Liver (tissue), 9 donors: Measurements from ENCODE around the gene MED12L. TPM values are rescaled to one million over a fixed set of nuclear protein-coding genes. Genes with fewer than 3 reads are reported as not detected.

ENCODE experiments used
- DNase-seq: peaks from one replicate; pipeline ENCODE4 v3.0.0-alpha.2; 2017; ENCODE audit warnings: low spot score
- H3K27ac ChIP-seq, 2 donors: one replicate each; pipeline ENCODE4 v1.7.0; 2013; ENCODE audit warnings: inconsistent platforms in 2 of 2, low read length in 2 of 2, control low read depth in 1 of 2, low read depth in 1 of 2, mild to moderate bottlenecking in 1 of 2
- H3K27me3 ChIP-seq, 4 donors: one replicate each; pipeline versions ENCODE4 v1.6.1 to v1.7.0; 2013; ENCODE audit warnings: low read length in 3 of 4, inconsistent platforms in 1 of 4, mild to moderate bottlenecking in 1 of 4, moderate library complexity in 1 of 4; ENCODE audit not compliant: control insufficient read depth in 4 of 4, insufficient read depth in 4 of 4
- H3K36me3 ChIP-seq, 4 donors: one replicate each; pipeline versions ENCODE4 v1.6.1 to v1.7.0; 2013; ENCODE audit warnings: low read length in 3 of 4, mild to moderate bottlenecking in 3 of 4, low read depth in 1 of 4, moderate library complexity in 1 of 4; ENCODE audit not compliant: control insufficient read depth in 4 of 4, insufficient read depth in 3 of 4
- H3K4me1 ChIP-seq, 4 donors: one replicate each; pipeline versions ENCODE4 v1.6.1 to v1.7.0; 2013; ENCODE audit warnings: low read length in 3 of 4, mild to moderate bottlenecking in 3 of 4, moderate library complexity in 1 of 4; ENCODE audit not compliant: control insufficient read depth in 4 of 4, insufficient read depth in 4 of 4
- H3K4me3 ChIP-seq, 3 donors: one replicate each; pipeline versions ENCODE4 v1.6.1 to v1.7.0; 2013; ENCODE audit warnings: low read length in 3 of 3, control low read depth in 1 of 3, low read depth in 1 of 3, mild to moderate bottlenecking in 1 of 3
- H3K9ac ChIP-seq, 2 donors: one replicate each; pipeline ENCODE4 v1.7.0; 2013; ENCODE audit warnings: low read length in 2 of 2, mild to moderate bottlenecking in 2 of 2, moderate library complexity in 2 of 2, control low read depth in 1 of 2, low read depth in 1 of 2
- H3K9me3 ChIP-seq, 4 donors: one replicate each; pipeline versions ENCODE4 v1.6.1 to v1.7.0; 2013; ENCODE audit warnings: low read length in 3 of 4; ENCODE audit not compliant: control insufficient read depth in 4 of 4
- EGR1 ChIP-seq, 2 donors: IDR thresholded peaks; 2 replicates each; pipeline ENCODE4 v1.6.1; 2016 to 2018; ENCODE audit warnings: antibody characterized with exemption in 2 of 2, low read depth in 2 of 2
- FOXA1 ChIP-seq: IDR thresholded peaks from 2 replicates; pipeline ENCODE4 v1.6.1; 2016; ENCODE audit warnings: antibody characterized with exemption
- FOXA2 ChIP-seq: IDR thresholded peaks from 2 replicates; pipeline ENCODE4 v1.6.1; 2016; ENCODE audit warnings: antibody characterized with exemption
- HNF4A ChIP-seq, 2 donors: conservative IDR thresholded peaks; 2 replicates each; pipeline ENCODE4 v1.6.1; 2016; ENCODE audit warnings: antibody characterized with exemption in 2 of 2, mild to moderate bottlenecking in 2 of 2
- HNF4G ChIP-seq: IDR thresholded peaks from 2 replicates; pipeline ENCODE4 v1.6.1; 2016; ENCODE audit warnings: antibody characterized with exemption
- JUND ChIP-seq, 2 donors: IDR thresholded peaks; 2 replicates each; pipeline ENCODE4 v1.6.1; 2016; ENCODE audit warnings: antibody characterized with exemption in 2 of 2
- NR2F2 ChIP-seq: IDR thresholded peaks from 2 replicates; pipeline ENCODE4 v1.6.1; 2016; ENCODE audit warnings: antibody characterized with exemption
- RXRA ChIP-seq, 2 donors: IDR thresholded peaks; 2 replicates each; pipeline ENCODE4 v1.6.1; 2017 to 2018; ENCODE audit warnings: antibody characterized with exemption in 2 of 2, mild to moderate bottlenecking in 1 of 2
- SP1 ChIP-seq: IDR thresholded peaks from 2 replicates; pipeline ENCODE4 v1.6.1; 2018; ENCODE audit warnings: antibody characterized with exemption, mild to moderate bottlenecking
- WGBS: extraction: QIAGEN DNeasy Blood & Tissue Kit; methylation state at CpG from one replicate; pipeline ENCODE4 v1.1.7; 2013; 5-methylcytosine and 5-hydroxymethylcytosine counted together
- polyA plus RNA-seq, 2 donors: library from polyadenylated mRNA; stranded (reverse) in 1 of 2; unstranded in 1 of 2; fragments of 200-250 nt in 1 of 2; fragments of >200 nt in 1 of 2; fragmentation: Nextera tagmentation in 1 of 2; extraction: Ambion mirVana in 1 of 2; gene quantifications; one replicate each; pipeline versions ENCODE4 v1.2.1 to v1.2.3, GENCODE V29; 2013 to 2015
- total RNA-seq, 2 donors: library from RNA; depleted of rRNA; stranded (reverse); fragments of >200 nt; gene quantifications; one replicate each; pipeline ENCODE4 v1.2.3, GENCODE V29; 2014
- TF ChIP-seq, protein P1 (sequence below): IDR thresholded peaks from 2 replicates; pipeline ENCODE4 v1.6.1; 2016; ENCODE audit warnings: antibody characterized with exemption
- TF ChIP-seq, protein P2 (sequence below): IDR thresholded peaks from 2 replicates; pipeline ENCODE4 v1.6.1; 2016; ENCODE audit warnings: antibody characterized with exemption, mild to moderate bottlenecking
- TF ChIP-seq, protein P3 (sequence below): IDR thresholded peaks from 2 replicates; pipeline ENCODE4 v1.6.1; 2016; ENCODE audit warnings: antibody characterized with exemption
- donor health status: healthy.
- donor health status: healthy.
- donor health status: healthy.
- donor health status: healthy.
- donor health status: healthy.

The MED12L gene
- total and polyA plus RNA-seq, 4 donors: 0.02 to 2.1 (median 0.49) TPM

- no peaks in the 10 kb centered on the region for H3K9me3 ChIP-seq
- no peak overlapping the region for H3K4me3 ChIP-seq
Observed at GRCh38 chr3:151174351-151174750, 88.9 kb downstream of the MED12L start.

DNA sequence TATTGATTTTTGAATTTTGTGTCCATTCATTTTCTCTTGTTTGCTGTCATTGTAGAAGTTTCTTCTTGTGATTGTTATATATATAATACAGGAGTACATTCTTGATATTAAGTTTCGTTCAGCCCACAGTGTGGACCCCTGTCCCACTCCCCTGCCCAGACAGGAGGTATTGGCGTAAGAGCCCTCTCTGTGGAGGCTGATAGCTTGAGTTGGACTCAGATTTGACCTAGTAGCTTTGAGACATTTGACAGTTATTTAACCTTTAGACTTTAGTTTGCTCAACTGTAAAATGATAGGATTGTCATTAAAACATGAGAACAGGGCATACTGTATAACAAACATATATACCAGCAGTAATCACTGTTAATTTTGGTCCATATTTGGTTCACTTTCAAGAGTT lies 90.5 kb downstream of the MED12L start:
- no peak overlapping the region for H3K27ac ChIP-seq
- no peaks in the 10 kb centered on the region for H3K27me3 ChIP-seq
- DNase-seq: no peak
- H3K4me3 ChIP-seq: no peak overlapping the region
- H3K4me1 ChIP-seq: peaks cover 0 to 11% (median 4%) of the 10 kb centered on the region in 4 donors
- H3K9ac ChIP-seq: no peak overlapping the region
- no peaks in the 10 kb centered on the region for H3K9me3 ChIP-seq
- WGBS: 76% methylated on average over 2 of the region's 2 CpGs
- H3K36me3 ChIP-seq: no peaks in the 10 kb centered on the region
- TF ChIP-seq HNF4A (conservative IDR thresholded peaks at IDR 0.05) (no peak), FOXA1 (no peak), EGR1 (IDR thresholded peaks at IDR 0.05; ENCODE audit: low read depth in 2 of 2) (no peak), RXRA (IDR thresholded peaks at IDR 0.05) (no peak)
- TF ChIP-seq, protein P1, sequence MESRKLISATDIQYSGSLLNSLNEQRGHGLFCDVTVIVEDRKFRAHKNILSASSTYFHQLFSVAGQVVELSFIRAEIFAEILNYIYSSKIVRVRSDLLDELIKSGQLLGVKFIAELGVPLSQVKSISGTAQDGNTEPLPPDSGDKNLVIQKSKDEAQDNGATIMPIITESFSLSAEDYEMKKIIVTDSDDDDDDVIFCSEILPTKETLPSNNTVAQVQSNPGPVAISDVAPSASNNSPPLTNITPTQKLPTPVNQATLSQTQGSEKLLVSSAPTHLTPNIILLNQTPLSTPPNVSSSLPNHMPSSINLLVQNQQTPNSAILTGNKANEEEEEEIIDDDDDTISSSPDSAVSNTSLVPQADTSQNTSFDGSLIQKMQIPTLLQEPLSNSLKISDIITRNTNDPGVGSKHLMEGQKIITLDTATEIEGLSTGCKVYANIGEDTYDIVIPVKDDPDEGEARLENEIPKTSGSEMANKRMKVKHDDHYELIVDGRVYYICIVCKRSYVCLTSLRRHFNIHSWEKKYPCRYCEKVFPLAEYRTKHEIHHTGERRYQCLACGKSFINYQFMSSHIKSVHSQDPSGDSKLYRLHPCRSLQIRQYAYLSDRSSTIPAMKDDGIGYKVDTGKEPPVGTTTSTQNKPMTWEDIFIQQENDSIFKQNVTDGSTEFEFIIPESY: no peak

More at GRCh38 chr3:151174351-151174750, 88.9 kb downstream of the MED12L start:
- Histone ChIP-seq H3K27ac (no peak overlapping the region), H3K9ac (no peak overlapping the region), H3K27me3 (no peaks in the 10 kb centered on the region), H3K36me3 (no peaks in the 10 kb centered on the region), H3K4me1 (peaks cover 0 to 11% (median 4%) of the 10 kb centered on the region in 4 donors)
- TF ChIP-seq FOXA2 (no peak), HNF4G (no peak), NR2F2 (no peak), FOXA1 (no peak), SP1 (no peak), JUND (IDR thresholded peaks at IDR 0.05) (no peak), HNF4A (conservative IDR thresholded peaks at IDR 0.05) (no peak)
- TF ChIP-seq, protein P1: no peak
- TF ChIP-seq, protein P2, sequence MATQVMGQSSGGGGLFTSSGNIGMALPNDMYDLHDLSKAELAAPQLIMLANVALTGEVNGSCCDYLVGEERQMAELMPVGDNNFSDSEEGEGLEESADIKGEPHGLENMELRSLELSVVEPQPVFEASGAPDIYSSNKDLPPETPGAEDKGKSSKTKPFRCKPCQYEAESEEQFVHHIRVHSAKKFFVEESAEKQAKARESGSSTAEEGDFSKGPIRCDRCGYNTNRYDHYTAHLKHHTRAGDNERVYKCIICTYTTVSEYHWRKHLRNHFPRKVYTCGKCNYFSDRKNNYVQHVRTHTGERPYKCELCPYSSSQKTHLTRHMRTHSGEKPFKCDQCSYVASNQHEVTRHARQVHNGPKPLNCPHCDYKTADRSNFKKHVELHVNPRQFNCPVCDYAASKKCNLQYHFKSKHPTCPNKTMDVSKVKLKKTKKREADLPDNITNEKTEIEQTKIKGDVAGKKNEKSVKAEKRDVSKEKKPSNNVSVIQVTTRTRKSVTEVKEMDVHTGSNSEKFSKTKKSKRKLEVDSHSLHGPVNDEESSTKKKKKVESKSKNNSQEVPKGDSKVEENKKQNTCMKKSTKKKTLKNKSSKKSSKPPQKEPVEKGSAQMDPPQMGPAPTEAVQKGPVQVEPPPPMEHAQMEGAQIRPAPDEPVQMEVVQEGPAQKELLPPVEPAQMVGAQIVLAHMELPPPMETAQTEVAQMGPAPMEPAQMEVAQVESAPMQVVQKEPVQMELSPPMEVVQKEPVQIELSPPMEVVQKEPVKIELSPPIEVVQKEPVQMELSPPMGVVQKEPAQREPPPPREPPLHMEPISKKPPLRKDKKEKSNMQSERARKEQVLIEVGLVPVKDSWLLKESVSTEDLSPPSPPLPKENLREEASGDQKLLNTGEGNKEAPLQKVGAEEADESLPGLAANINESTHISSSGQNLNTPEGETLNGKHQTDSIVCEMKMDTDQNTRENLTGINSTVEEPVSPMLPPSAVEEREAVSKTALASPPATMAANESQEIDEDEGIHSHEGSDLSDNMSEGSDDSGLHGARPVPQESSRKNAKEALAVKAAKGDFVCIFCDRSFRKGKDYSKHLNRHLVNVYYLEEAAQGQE: no peak
- TF ChIP-seq, protein P3, sequence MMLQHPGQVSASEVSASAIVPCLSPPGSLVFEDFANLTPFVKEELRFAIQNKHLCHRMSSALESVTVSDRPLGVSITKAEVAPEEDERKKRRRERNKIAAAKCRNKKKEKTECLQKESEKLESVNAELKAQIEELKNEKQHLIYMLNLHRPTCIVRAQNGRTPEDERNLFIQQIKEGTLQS: no peak
- WGBS: 54% methylated on average over 2 of the region's 2 CpGs
- no peak for DNase-seq
